Central memory CD4-positive, alpha-beta T cell (primary cell): ENCODE results near the gene FLRT1.

ENCODE experiments used
- DNase-seq: peaks from one replicate; pipeline ENCODE4 v3.0.0; 2022

Gene FLRT1

GRCh38 chr11:64069401-64070313 is 33.9 kb downstream of the FLRT1 start:
- DNase-seq: no peak

GRCh38 chr11:64070314-64070681 is 34.6 kb downstream of the FLRT1 start:
- no peak for DNase-seq

GRCh38 chr11:64071849-64072248 is 36.1 kb downstream of the FLRT1 start:
- DNase-seq: no peak

GRCh38 chr11:64072403-64072802 is 36.7 kb downstream of the FLRT1 start:
- no peak for DNase-seq

- DNase-seq: no peak
Measured at GRCh38 chr11:64072871-64073270, 37.1 kb downstream of the FLRT1 start.

- DNase-seq: no peak
Measured at GRCh38 chr11:64073542-64073941, 37.8 kb downstream of the FLRT1 start.

- DNase-seq: no peak
Measured at GRCh38 chr11:64074239-64074638, 38.5 kb downstream of the FLRT1 start.

GRCh38 chr11:64076758-64077157 is 41.0 kb downstream of the FLRT1 start:
- no peak for DNase-seq

GRCh38 chr11:64077607-64078006 is 41.9 kb downstream of the FLRT1 start:
- no peak for DNase-seq

- DNase-seq: no peak
Measured at GRCh38 chr11:64078284-64078683, 42.6 kb downstream of the FLRT1 start.

- no peak for DNase-seq
Measured at GRCh38 chr11:64078905-64079304, 43.2 kb downstream of the FLRT1 start.

GRCh38 chr11:64080390-64080789 is 44.7 kb downstream of the FLRT1 start:
- no peak for DNase-seq

- DNase-seq: no peak
Measured at GRCh38 chr11:64081745-64082442, 46.2 kb downstream of the FLRT1 start.

- no peak for DNase-seq
Measured at GRCh38 chr11:64083398-64084080, 47.8 kb downstream of the FLRT1 start.

GRCh38 chr11:64084146-64084950 is 48.6 kb downstream of the FLRT1 start:
- DNase-seq: no peak

- no peak for DNase-seq
Measured at GRCh38 chr11:64084951-64085710, 49.4 kb downstream of the FLRT1 start.
